GM12878 (cell line): ENCODE results near the gene HOXC5. TPM values are rescaled to one million over a fixed set of nuclear protein-coding genes. Genes with fewer than 3 reads are reported as not detected.

Experiments
- BCL11A ChIP-seq: IDR thresholded peaks from 2 replicates; pipeline ENCODE4 v1.6.1; 2011; ENCODE audit warnings: low read depth, low read length
- BHLHE40 ChIP-seq, 2 experiments: fragments of 450-650 bp in 1 of 2; IDR thresholded peaks; 2 replicates each; pipeline ENCODE4 v1.6.1; 2011 to 2017; ENCODE audit warnings: low read depth in 2 of 2, borderline replicate concordance in 1 of 2, improper control_type of control experiment in 1 of 2, low read length in 1 of 2, mild to moderate bottlenecking in 1 of 2
- CHD2 ChIP-seq: IDR thresholded peaks from 2 replicates; pipeline ENCODE4 v1.6.1; 2011; ENCODE audit warnings: low read depth, low read length, improper control_type of control experiment, borderline replicate concordance
- CREB1 ChIP-seq: IDR thresholded peaks from 2 replicates; pipeline ENCODE4 v1.6.1; 2012; ENCODE audit warnings: low read depth, mild to moderate bottlenecking, inconsistent platforms
- CREM ChIP-seq: IDR thresholded peaks from 2 replicates; pipeline ENCODE4 v1.6.1; 2014; ENCODE audit warnings: antibody characterized with exemption, low read depth
- EP300 ChIP-seq, 2 experiments: fragments of 150-350 bp in 1 of 2; IDR thresholded peaks; 2 replicates each; pipeline ENCODE4 v1.6.1; 2011 to 2012; ENCODE audit warnings: low read depth in 2 of 2, low read length in 2 of 2, borderline replicate concordance in 1 of 2, improper control_type of control experiment in 1 of 2, inconsistent platforms in 1 of 2; ENCODE audit not compliant: control insufficient read depth in 1 of 2
- ESRRA ChIP-seq: IDR thresholded peaks from 2 replicates; pipeline ENCODE4 v1.6.1; 2012; ENCODE audit warnings: mild to moderate bottlenecking, low read length, improper control_type of control experiment
- FOS ChIP-seq: IDR thresholded peaks from 3 replicates; pipeline ENCODE4 v1.6.1; 2011; ENCODE audit warnings: borderline replicate concordance; ENCODE audit not compliant: insufficient read length; ENCODE audit errors: extremely low read depth
- GABPA ChIP-seq: IDR thresholded peaks from 2 replicates; pipeline ENCODE4 v1.6.1; 2014; ENCODE audit warnings: antibody characterized with exemption, low read depth, mild to moderate bottlenecking, inconsistent platforms
- GATAD2B ChIP-seq: fragments of 450-650 bp; conservative IDR thresholded peaks from 2 replicates; pipeline ENCODE4 v1.6.1; 2017; ENCODE audit warnings: low read depth, mild to moderate bottlenecking, moderate library complexity
- HCFC1 ChIP-seq: fragments of 150-350 bp; IDR thresholded peaks from 2 replicates; pipeline ENCODE4 v1.6.1; 2014; ENCODE audit warnings: low read length
- JUND ChIP-seq: IDR thresholded peaks from 2 replicates; pipeline ENCODE4 v1.6.1; 2012; ENCODE audit warnings: low read depth, mild to moderate bottlenecking, low read length, improper control_type of control experiment, moderate library complexity
- LARP7 ChIP-seq: fragments of 450-650 bp; IDR thresholded peaks from 2 replicates; pipeline ENCODE4 v1.6.1; 2017; ENCODE audit warnings: mild to moderate bottlenecking
- MEF2B ChIP-seq: fragments of 450-650 bp; IDR thresholded peaks from 2 replicates; pipeline ENCODE4 v1.6.1; 2018; ENCODE audit warnings: mild to moderate bottlenecking, moderate library complexity; ENCODE audit not compliant: partially characterized antibody, poor library complexity, severe bottlenecking
- MTA2 ChIP-seq: fragments of 450-650 bp; IDR thresholded peaks from 2 replicates; pipeline ENCODE4 v1.6.1; 2016; ENCODE audit warnings: low read depth, mild to moderate bottlenecking, moderate library complexity
- NFXL1 ChIP-seq: fragments of 450-650 bp; IDR thresholded peaks from 2 replicates; pipeline ENCODE4 v1.6.1; 2017; ENCODE audit warnings: antibody characterized with exemption, mild to moderate bottlenecking, borderline replicate concordance
- NRF1 ChIP-seq: conservative IDR thresholded peaks from 2 replicates; pipeline ENCODE4 v1.6.1; 2011; ENCODE audit warnings: mild to moderate bottlenecking, low read depth, low read length, improper control_type of control experiment
- POLR2A ChIP-seq: IDR thresholded peaks from 2 replicates; pipeline ENCODE4 v1.6.1; 2011; ENCODE audit warnings: low read depth, mild to moderate bottlenecking, low read length
- SMAD1 ChIP-seq: fragments of 450-650 bp; IDR thresholded peaks from 2 replicates; pipeline ENCODE4 v1.6.1; 2018; ENCODE audit warnings: mild to moderate bottlenecking, low read depth; ENCODE audit not compliant: partially characterized antibody
- SMAD5 ChIP-seq: IDR thresholded peaks from 2 replicates; pipeline ENCODE4 v1.6.1; 2016; ENCODE audit warnings: antibody characterized with exemption, low read depth
- STAT1 ChIP-seq: fragments of 450-650 bp; conservative IDR thresholded peaks from 2 replicates; pipeline ENCODE4 v1.6.1; 2014; ENCODE audit warnings: antibody characterized with exemption, mild to moderate bottlenecking
- SUPT20H ChIP-seq: IDR thresholded peaks from 2 replicates; pipeline ENCODE4 v1.6.1; 2011; ENCODE audit warnings: low read depth, mild to moderate bottlenecking, low read length, moderate library complexity, borderline replicate concordance; ENCODE audit not compliant: control insufficient read depth
- TCF3 ChIP-seq: IDR thresholded peaks from 2 replicates; pipeline ENCODE4 v1.6.1; 2012; ENCODE audit warnings: low read depth, mild to moderate bottlenecking, low read length, borderline replicate concordance; ENCODE audit not compliant: insufficient read depth
- WRNIP1 ChIP-seq: IDR thresholded peaks from 2 replicates; pipeline ENCODE4 v1.6.1; 2011; ENCODE audit warnings: low read depth, low read length, improper control_type of control experiment, borderline replicate concordance
- ZBTB33 ChIP-seq: fragments of 450-650 bp; IDR thresholded peaks from 2 replicates; pipeline ENCODE4 v1.6.1; 2017; ENCODE audit warnings: mild to moderate bottlenecking
- ZBTB40 ChIP-seq: fragments of 450-650 bp; IDR thresholded peaks from 2 replicates; pipeline ENCODE4 v1.6.1; 2016; ENCODE audit warnings: mild to moderate bottlenecking, moderate library complexity, borderline replicate concordance
- polyA plus RNA-seq, 11 experiments: library from polyadenylated mRNA; depleted of rRNA in 4 of 11; unstranded in 6 of 11; stranded (reverse) in 5 of 11; fragments of >200 nt; fragmentation: Nextera tagmentation in 4 of 11; fragmentation: Illumina TruSeq in 1 of 11; extraction: Ambion mirVana in 4 of 11; extraction: Trizol in 1 of 11; gene quantifications; 1 replicate in 1 of 11; 2 replicates in 10 of 11; pipeline versions ENCODE4 v1.2.1 to v1.2.3, GENCODE V29; 2011 to 2016; ENCODE audit warnings: inconsistent platforms in 2 of 11, missing spikeins in 2 of 11, low read depth in 1 of 11
- total RNA-seq, 4 experiments: library from RNA; depleted of rRNA in 3 of 4; stranded (reverse); fragments of >200 nt in 3 of 4; fragmentation: Illumina TruSeq in 1 of 4; extraction: Trizol in 1 of 4; gene quantifications; 2 replicates each; pipeline versions ENCODE4 v1.2.1 to v1.2.3, GENCODE V29; 2013 to 2021

Gene HOXC5
- total and polyA plus RNA-seq, 10 of the 15 experiments (the other 5 are each of a cell fraction or from before 2014, with no cell fraction given) = 0.11 TPM; not detected in 9

GRCh38 chr12:54017878-54018467 is 14.9 kb upstream of the HOXC5 start (continued):
- TF ChIP-seq GATAD2B (peak; percentile 79; the same call in 1 of the 2 replicates), CREB1 (0 out of 2 replicates have a peak, but pooled peaks have one; percentile 26), NFXL1 (no peak), BCL11A (peak; percentile 87; the same call in 1 of the 2 replicates), CHD2 (peak; percentile 73), MEF2B (peak; percentile 18), LARP7 (peak; percentile 78; the same call in 1 of the 2 replicates), JUND (no peak), ZBTB40 (0 out of 2 replicates have a peak, but pooled peaks have one; percentile 30), WRNIP1 (no peak), FOS (no peak), GABPA (no peak), HCFC1 (no peak), EP300 (IDR thresholded peaks at IDR 0.05; ENCODE audit: borderline replicate concordance in 1 of 2, control insufficient read depth in 1 of 2, low read depth in 2 of 2, low read length in 2 of 2) (peak; percentile 36 to 45; a peak in 1 of 4 replicates), SMAD5 (no peak), STAT1 (no peak), ESRRA (no peak), TCF3 (0 out of 2 replicates have a peak, but pooled peaks have one; percentile 14), CREM (peak; percentile 15; the same call in 1 of the 2 replicates), NRF1 (peak; percentile 80), BHLHE40 (IDR thresholded peaks at IDR 0.05; ENCODE audit: borderline replicate concordance in 1 of 2, low read depth in 2 of 2, low read length in 1 of 2) (peak; percentile 36 to 73; a peak in 1 of 4 replicates), SMAD1 (peak; percentile 38), MTA2 (peak; percentile 91), ZBTB33 (no peak), POLR2A (peak; percentile 79), SUPT20H (no peak)
